GM18517 (cell line): ENCODE measurements around the gene IGSF21.

Experiments
- ATAC-seq: cut with Tn5 transposase; IDR thresholded peaks from one replicate; pipeline ENCODE4 v1.9.1; 2021; ENCODE audit warnings: mild to moderate bottlenecking, moderate library complexity; ENCODE audit not compliant: unreplicated experiment

Gene IGSF21

DNA sequence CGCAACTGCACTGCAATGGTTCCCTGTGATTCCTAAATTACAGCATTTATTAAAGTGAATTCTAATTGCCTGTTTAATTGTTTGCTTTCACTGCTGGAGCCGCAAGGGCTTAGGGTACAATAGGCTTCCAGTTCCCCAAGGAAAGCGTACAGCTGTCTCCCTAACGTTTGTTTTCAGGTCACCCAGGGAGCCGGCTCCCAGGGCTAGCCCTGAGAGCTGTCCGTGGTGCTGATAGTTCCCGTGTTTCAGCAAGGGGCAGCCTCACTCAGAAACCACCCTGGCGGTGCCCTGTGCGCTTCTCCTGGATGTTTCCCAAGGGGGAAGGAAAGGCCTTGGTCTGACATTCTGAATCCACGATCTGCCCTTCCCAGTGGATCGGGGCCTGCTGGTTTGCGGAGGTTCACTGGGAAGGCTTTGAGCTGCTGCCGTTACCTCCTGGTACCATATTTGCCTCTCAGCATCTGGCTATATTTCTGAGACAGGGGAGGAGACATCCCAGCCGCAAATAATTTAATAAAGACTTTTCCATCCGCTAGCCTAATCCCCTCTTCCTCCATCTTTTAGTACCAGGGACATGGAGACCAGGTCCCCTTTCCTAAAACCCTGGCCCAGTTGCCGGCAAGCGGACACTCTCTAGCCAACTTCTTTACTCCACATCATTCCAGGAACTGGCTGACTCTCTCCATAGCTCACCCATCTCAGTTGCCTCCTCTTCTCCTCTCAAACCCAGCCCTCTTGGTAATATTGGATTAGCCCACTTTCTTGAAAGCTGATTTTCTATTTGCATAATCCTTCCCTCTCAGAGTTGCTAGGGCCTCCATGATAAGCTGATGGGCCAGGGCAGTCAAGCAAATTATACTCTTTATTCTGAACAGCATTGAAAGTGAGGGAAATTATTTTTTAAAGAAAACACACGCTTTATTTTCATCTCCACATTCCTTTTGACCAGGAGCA, 149.0 kb downstream of the IGSF21 start:
- no peak for ATAC-seq

DNA sequence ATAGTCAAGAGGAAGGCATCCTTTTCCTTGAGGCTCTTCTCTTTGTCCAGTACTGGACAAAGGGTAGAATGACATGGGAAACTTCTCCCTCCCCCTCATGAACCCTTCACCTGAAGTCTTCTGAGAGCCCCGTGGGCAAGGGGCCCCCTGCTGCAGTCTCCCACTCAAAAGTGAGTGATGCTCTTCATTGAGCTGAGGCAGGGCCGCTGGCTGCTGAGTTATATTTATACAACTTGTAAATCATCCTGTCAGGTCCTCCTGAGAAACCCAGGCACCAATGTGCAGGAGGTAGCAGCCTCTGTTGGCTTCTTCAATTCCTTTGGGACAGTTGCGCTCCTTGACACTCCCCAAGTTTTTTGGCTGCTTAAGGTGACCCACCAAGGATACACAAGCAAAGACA, 150.2 kb downstream of the IGSF21 start:
- no peak for ATAC-seq

DNA sequence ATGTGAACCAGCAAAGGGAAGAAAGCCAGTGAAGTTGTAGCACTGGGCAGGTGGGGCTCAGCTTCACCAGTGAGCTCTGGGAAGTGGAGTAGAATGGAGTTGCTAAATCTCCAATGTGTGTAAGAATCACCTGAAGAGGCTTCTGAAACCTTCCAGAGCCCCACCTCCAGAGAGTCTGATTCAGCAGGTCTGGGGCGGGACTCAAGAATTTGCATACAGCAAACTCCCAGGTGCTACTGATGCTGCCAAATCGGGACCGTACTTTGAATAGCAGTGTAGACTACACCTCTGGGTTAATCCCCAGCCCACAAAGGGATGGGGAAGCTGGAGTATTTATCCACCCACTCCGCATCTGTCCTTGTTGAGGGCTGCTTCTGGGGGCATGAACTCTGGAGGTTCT, 154.3 kb downstream of the IGSF21 start:
- no peak for ATAC-seq

DNA sequence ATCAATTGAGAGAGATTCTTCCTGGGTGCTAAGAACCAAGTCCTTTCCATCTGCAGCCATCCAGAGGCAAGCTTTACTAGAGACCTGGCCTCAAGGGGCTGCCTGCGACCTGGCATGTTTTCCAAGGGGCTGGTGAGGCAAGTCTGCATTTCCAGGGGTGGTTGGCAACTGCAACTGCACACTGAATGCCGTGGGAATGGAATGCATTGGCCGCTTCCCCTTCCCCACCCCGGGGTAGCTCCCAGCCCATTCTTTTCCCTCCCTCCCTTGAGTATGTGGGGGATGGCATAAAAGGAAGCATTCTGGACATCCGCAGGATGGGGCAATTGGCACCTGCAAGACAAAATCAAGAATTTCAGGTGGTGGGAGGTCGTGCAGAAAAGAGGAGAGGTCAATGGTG, 155.1 kb downstream of the IGSF21 start:
- no peak for ATAC-seq

DNA sequence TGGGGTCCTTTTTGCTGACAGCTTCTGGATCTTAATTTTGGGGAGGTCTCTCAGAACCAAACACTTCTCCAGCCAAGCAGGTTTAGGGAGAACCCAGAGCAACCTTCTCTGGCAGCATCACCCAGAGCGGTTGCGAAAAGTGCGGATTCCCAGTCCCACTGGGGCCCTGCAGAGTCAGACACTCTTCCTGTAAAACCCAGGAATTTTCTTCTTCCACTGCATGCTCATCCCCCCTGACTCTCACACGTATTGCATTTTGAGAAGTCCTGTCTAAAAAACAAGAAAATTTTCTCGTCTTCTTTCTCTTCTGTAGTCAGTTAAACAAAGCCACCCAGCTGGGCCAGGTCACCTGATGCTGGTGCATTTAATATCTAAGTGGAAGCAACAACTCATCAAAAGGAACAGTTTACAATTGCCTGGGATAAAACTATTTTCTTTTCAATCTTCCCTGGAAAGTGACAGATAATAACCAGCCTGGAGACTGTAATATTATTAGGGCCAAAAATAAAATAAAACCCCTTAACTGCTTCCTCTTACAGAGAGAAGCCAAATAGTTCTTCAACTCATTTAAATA, 156.0 kb downstream of the IGSF21 start:
- ATAC-seq: no peak

DNA sequence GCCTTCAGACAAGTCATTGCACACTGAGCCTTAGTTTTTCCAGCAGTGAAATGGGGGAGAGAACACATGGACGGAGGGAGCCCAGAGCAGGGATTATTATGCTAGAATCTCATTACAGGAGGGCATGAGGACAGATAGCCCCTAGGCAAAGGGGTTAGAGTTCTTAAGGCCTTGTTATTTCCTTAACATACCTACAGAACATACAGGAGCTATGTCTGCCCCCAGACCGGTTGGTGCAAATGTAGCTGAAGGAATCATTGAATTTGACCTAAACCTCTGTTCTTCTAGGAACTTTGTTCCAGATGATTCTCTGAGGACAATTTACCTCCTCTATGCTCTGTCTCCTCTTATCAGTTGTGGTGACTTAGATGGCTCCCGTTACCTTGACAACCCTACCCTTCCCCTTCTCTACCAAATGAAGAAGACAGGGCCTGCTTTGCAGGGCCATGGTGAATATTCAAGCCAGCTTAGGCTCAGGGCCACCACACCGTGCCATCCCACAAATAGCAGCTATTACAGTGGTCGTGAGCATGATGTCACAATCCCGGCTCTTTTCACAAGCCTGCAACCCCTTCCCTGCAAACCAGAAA, 156.9 kb downstream of the IGSF21 start:
- no peak for ATAC-seq

DNA sequence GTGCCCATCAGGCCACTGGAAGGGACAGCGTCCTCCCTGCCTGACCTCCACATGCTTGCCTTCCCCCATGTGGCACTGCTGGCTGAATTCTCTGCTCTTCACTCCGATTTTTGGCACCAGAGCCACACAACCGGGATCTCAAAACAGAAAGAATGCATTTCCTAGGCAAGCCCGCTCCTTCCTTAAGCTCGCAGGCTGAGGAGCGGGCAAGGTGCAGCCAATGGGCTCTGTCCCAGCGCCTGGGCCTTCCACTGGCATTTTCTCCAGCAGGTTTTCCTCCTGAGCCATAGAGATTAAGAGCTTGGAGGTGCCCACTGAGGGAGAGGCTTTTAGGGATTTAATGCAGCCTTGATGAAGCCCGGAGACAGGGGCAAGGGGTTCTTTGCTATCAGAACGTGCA, 158.0 kb downstream of the IGSF21 start:
- ATAC-seq: no peak

DNA sequence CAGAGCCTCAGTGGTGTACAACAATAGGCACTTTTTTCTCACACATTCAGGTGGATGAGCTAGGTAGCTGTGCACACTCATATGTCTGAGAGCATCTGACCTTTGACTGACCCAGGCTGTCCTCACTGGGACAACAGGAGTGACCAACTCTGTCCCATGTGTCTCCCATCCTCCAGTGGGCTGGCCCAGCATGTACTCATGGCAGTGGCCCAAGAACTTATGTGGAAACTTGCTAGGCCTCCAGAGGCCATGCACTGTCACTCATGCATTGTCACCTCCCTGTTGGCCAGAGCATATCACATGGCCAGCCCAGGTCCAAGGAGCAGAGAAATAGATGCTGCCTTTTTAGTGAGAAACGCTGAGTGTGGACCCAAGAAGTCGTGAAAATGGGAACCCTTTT, 158.8 kb downstream of the IGSF21 start:
- ATAC-seq: no peak

DNA sequence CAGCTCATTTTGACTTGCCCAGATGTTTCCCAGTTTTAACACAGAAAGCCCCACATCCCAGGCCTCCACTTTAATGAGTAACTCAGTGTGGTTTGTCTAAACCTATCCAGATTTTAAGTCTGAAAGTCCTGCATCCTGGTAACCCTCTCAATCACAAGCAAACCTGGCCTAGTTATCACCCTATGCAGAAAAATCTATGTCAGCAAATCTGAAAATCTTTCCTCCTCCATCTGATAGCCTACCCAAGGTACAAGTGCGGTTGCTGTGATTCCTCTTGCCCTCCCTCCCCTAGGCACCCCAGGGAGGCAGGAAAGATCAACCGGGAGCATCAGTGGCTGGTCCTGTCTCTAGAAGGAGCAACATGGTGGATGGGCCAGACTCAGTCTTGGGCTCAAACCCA, 163.7 kb downstream of the IGSF21 start:
- no peak for ATAC-seq

DNA sequence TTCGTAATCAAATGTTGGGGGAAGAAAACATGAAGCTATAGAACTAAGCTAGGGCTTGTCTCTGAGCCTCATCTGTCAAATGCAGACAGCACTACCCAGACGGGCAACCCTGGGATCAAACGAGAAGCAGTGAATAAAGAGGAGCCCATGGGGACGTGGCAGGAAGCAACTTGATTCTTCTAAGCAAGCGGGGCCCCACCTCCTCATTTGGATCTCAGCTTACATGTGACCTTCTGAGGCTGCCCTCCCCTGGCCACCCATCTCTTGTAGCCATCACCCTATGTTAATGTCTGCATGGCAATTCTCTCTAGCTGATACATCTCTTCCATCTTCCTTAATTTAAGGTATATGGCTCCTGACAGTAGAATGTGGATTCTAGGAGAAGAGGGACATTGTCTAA, 171.3 kb downstream of the IGSF21 start:
- no peak for ATAC-seq

DNA sequence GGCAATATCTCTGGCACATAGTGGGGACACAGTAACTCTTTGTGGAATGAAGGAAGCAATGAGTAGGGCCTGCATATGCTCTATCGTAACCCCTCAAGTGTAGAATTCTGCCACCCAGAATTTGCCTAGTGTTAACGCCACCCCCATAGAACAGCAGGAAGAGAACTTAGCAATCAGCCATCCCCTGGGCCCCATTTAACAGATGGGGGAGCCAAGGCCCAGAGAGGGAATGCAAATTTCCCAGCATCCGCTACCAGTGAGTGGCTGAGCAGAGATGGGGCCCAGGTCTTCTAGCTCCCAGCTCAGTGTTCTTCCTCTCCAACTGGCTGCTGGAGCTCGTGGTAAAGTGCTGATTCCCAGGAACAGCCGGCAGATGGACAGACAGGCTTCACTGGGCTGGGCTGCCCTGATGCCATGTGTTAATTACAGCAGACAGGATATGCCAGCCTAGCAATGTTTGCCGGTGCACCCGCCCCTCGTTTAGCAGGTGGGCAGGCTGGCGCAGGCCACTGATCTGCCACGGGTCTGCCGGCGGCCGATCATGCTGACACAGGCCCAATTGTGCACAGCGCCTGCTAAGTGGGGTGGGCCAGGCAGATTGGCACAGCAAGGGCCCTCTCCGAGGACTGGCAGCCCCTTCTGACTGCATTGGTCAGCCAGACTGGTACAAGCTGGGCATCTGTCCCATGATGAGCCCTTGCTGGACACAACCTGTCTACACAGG, 171.9 kb downstream of the IGSF21 start:
- no peak for ATAC-seq

DNA sequence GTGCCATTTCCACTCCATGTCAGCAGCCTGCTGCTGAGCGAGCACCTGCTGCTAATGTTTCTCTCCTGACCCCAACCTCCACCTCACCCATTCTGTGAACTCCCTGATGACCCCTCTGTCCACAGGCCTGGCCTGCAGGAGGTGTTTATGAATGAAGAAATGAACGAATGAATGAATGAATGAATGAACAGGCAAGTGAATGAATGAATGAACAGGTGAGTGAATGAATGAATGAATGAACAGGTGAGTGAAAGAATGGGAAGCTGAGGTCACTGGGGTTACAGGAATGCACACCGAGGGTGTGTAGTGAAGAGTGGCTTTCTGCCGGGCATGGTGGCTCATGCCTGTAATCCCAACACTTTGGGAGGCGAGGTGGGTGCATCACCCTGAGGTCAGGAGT, 173.4 kb downstream of the IGSF21 start:
- ATAC-seq: no peak

DNA sequence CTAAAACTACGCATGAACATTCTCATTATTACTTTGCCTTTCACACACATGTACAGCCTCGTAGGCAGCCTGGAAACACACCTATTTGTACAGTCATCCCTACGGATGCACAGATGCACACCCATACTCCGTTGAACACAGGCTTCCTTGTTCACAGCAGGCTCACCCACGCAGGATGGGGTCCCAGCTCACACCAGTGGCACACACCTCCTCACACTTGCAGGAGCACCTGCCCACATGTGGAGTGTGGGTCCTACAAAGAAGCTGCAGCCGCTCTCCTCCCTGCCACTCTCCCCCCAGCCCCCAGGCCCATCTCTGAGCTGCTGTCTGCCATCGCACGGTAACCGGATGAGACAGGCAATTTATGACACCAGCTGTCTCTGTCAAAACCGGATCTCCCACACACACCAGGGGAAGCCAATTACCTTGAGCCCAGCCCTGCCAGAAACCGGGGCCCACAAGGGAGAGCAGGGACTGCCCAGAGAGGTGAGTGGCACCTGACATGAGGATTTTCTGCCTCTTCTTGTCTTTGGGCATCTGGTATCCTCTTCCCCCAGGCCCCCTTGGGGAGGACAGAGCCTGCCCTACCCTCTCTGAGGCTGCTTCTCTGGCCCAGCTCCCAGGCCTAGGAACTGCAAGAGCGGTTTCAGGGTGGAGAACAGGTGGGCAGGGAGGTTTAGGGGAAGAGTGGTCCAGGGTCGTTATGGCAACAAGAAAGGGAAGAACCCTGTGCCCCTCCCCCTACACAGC, 175.4 kb downstream of the IGSF21 start:
- ATAC-seq: no peak

DNA sequence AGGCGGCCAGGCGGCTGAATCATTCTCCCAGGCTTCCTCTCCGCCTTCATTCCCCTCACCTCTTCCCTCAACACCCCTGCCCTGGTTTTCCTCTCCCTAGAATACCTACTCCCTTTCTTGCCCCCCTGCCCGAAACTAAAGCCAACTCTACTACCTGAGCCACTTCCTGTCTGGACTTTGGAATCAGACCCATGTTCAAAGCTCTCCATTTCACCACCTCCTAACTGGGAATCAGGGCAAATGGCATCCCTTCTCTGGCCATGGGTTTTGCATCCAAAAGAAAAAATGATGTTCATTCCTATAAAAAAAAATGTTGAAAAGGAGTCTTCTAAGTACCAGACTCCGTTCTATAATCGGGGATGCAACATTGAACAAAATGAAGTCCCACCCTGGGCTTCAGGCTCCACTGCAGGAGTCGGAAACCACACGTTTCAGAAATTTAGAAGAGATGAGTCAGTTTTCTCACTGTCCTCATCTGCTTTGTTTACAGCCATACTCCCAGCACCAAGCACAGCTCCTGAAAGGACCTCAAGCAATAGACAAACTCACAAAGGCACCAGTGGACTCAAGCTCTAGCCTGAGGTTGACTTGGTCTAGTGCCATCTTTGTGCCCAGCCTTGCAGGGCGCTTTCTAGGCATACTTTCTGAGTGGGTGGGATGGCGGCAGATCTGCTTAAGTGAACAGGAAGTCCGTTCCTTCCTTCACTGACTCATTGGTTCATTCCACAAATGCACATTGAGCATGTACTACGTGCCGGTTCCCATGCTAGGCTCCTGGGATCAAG, 176.2 kb downstream of the IGSF21 start:
- no peak for ATAC-seq

DNA sequence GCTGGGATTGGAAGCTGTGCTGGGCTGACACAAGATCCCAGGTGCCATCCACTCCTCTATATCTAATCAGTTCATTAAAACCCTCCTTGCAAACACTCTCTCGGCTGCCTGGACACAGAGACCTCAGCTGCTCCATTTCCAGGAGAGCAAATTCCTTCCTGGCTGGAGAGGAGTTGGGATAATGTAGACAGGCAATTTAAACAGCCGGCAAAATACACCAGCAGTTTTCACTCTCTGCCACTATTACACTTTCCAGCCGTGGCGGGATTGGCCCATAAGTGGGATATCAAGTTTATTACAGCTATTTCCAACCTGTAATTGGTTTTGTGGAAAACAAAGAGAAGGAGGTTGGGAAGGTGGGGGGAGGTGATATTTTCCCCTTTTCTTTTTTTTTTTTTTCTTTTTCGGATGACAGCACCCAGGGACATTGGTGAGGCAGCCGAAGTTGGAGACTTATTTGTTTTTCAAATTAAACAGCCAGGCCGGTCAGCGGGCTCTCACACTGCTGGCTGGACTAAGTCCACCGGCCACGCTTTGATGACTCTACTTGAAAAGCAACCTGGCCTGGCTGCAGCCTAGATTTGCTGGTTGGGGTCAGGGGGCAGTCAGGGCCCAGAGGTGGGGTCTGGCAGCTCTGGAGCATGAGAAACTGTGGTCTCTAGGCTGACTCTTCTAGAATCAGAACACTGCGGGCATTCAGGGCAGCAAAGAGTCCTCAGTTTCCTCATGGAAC, 177.4 kb downstream of the IGSF21 start:
- ATAC-seq: no peak

DNA sequence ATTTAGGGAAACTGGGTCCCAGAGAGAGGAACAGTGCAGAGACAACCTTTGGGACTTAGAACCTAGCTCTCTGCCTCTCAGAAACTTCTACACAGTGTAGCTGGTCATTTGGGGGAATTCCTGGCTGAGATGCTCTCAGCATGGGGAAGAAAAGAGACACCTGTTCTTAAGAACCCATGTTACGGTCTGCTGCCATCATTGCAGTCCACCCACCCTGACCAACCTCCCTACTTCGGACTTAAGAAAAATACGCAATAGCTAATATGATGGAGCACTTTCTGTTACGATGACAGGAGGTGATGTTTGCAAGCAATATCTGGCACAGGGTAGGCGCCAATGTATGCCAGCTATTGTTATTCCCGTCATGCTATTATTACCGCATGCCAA, 177.9 kb downstream of the IGSF21 start:
- no peak for ATAC-seq

DNA sequence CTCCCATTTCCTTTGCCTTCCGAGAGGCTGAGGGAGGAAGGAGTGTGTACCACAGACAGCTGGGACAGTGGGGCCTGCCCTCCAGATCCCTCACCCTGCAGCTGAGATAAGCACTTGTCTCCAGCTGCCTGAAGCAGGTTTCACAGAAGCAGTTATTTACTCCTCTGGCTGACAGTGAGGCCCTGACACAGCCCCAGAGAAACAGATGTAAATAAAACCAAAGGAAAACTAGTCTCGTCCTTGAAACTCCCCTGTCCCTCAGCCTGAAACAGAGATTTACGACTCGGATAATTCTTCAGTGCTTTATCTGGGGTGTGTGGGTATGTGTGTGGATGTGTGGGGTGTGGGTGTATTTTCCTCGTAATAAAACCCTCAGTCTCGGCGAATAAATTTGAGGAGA, 181.1 kb downstream of the IGSF21 start:
- ATAC-seq: no peak

DNA sequence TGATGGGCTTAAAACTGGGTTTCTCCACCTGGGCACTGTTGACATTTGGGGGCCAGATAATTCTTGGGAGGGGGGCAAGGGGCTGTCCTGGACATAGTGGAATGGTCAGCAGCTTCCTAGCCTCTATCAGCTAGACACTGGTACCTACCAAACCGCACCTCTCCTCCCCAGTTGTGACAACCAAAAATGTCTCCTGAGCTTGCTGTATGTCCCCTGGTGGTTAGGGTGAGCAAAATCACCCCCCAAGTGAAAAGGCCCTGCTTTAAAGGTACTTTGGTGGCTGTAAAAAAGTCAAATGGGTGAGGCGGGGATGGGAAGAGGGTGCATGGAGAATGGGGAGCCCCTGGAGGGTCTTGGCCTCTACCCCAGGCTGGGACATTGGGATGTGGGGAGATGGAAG, 182.0 kb downstream of the IGSF21 start:
- ATAC-seq: no peak

DNA sequence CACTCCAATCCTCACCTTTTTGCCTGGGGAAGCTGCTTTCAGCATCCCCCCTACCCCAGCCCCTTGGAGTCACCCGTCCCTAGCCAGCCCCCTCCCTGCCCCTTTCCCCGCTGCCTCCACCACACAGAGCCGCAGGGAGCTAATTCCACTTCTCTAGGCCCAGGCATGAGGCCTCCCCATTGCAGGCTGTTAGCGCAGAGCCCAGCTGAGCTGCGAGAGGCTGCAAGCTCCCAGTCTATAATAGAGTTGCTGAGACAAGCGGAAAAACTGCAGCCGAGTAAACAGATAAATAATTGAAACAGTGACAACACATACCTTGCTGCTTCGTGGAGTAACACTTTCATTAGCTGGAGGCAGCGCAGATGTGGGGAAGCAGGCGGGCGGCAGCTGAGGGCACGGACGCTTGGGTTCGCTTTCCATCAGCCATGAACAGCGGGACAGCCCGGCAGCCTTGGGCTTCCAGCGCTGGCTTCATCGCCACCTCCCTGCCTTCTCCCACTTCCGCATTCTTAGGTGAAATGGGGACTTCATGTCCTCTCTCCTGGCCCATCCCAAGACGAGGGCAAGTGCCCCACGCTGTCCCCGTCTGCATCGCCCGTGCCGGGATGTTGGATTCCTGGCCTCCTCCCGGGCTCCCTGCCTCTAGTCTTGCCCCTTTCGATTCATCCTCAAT, 183.3 kb downstream of the IGSF21 start:
- ATAC-seq: no peak
